Hematopoietic multipotent progenitor cell treated with erythropoietin and hydrocortisone succinate and interleukin-3 and kit ligand, for 4 days (in vitro differentiated cells): ENCODE measurements around the gene HSBP1L1.

ENCODE experiments used
- DNase-seq: peaks from one replicate; pipeline ENCODE4 v3.0.0-alpha.2; 2015

HSBP1L1 gene

DNA sequence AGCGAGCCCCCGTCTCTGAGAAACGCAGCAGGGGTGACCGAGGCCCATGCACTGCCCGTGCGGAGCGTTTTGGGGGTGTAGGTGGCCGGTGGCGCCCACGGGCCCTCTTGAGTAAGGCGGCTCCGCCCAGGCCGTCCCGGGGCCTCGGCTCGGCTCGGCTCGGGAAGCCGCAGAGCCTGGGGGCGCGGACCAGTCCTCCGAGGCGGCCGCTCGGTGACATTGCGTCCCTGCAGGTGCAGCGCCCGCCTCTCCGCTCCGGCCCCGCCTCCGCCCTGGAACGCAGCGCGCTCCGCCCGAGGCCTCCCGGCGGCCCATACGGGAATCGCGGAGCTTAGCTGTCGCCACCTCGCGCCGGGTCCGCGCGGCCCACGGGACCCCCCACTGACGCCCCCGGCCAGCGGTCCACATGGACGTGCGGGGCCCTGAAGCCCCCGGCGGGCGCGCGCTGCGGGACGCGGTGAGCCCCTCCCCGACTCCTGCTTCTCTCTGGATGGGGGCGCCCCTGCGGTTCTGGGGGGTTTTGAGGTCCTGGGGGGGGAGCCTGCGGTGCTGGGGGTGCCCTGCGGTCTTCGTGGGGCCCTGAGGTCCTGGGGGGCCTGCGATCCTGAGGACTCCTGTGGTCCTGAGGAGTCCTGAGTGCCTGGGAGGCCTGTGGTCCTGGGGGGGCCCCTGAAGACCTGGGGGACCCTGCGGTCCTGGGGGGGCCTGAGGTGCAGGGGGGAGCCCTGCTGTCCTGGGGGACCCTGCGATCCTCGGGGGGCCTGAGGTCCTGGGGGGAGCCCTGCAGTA is at the start of gene HSBP1L1:
Gene HSBP1L1 (plus strand): TSS at position 314 of the 789 bp plus-strand sequence. CDS start 93 bp downstream, at position 407.
- peak; percentile 86 for DNase-seq

DNA sequence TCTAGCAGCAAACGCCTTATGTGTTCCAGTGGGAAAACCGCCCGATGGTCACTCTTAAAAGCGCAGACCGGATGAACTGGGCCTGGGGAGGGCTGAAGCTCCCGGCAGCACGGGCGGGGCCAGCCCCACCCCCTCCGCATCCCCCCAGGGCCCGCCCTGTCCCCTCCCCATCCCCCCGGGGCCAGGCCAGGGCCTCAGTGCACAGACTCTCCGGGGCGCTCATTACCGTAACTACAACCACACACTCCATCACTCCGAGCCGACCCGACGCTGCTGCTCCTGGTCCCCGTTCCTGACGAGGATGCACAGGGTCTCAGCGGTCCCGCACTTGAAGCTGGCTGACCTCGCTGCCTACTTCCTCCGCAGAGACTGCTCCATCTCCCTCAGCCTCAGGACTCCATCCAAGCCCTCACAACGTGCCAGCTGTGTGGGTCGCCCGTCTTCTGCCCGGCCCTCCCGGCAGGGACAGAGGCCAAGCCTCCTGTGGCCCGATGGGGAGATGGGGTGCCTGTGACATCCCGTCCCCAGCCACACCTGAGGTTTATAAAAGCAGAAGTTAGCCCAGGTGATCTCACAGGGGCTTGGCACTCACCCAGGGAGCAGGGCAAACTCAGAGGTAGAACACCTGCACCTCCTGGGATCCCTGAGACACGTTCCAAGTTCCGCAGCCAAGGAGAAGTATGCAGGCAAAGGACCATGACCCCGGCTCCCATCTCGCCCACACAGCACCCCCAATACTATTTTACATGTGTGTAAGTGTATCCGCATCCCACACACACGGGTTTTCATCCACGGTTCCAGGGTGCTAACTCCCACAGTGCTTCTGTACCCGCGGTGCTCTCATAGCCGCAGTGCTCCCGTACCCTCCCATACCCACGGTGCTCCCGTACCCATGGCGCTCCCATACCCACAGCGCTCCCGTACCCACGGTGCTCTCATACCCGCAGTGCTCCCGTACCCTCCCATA is 49.0 kb upstream of the HSBP1L1 start:
- no peak for DNase-seq

DNA sequence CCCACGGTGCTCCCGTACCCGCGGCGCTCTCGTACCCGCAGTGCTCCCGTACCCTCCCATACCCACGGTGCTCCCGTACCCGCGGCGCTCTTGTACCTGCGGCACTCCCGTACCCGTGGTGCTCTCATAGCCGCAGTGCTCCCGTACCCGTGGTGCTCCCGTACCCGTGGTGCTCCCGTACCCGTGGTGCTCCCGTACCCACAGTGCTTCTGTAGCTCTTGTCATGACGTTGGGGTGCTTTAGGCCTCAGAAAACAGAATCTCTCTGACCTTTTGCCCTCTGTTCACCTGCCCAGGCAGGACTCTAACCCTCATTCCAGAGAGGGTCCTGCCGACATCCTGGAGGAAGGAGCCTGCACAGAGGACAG is 48.3 kb upstream of the HSBP1L1 start:
- no peak for DNase-seq

DNA sequence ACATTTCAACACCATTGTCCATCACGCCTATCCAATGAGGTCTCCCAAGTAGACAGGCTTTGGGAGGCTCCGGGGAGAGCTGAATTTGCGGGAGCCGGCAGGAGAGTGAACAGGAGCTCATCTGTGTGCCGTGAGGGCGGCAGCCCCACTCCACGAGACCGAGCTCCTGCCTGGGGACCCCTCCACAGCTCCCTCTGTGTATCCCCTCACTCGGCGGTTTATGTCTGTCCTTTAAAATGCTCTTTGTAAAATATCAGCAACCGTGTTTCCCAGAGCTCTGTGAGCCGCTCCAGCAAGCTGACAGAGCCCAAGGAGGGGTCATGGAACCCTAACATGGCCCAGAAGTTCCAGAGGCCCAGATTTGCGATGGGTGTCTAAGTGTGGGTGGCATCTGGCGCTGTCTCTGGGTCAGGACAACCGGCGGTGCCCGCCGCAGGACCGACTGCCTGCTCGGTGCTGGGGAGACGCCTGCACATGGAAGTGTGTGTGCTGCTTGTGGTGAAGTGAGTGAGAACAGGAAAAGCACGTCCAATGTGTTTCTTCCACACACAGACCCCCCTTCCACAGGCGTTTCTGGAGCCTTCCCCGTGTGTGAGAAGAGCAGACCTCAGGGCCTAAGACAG is 47.8 kb upstream of the HSBP1L1 start:
- no peak for DNase-seq

DNA sequence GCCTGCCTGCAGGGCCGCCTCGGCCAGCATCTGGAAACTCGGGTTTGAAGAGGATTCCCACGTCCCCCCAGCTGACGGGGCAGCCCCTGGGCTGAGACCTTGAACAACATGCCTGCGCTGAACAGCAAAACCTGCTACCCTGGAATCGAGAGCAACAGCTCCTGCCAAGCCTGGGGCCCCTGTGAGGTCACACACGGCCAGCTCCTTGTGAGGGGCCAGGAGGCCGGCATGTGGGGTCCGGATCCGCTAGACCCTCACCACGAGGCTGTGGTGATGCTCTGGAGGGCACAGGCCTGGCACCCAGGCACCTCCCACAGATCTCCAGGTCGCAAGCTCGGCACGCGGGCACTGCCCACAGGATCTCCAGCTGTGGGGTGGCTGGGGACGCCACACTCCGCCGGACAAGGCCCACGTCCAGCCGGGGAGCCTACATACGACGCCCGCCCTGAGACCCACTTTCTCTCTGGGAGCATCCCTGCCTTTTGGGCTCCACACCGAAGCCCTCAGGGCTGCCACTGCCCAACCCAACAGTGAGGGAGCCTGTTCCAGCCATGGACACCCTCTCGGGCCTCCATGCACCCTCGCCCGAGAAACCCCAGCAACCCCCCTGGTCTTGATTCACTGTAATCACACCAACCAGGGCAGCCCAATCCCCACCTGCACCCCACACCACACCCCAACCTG is 47.1 kb upstream of the HSBP1L1 start:
- no peak for DNase-seq

DNA sequence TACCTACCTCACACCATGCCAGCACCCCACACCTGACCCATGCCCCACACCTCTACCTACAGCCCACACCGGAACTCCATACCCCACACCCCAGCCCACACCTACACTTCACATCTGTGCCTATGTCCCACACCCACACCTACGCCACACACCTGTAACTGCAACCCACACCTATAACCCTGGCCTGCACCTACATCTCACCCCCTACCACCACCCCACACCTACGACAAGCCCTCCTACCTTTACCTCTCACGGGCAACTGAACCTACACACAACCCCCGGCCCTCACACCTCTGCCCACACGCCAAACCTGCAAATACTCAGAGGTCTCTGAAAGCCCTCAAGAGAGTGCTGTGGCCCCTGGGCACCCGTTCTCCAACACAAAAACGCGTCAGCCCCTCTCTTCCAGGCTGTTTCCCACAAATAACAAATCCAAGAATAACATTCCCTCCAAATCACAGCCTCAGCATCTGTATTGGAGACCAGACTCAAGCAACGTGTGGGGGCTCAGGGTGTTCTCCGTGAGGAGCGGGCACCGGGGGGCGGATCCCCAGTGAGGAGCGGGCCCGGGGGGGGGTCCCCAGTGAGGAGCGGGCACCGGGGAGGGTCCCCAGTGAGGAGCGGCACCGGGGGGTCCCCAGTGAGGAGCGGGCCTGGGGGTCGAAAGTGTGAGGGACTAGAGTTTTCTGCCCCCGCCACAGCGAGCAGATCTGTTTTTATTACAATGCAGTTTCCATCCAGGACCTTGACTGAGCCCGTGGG is 46.4 kb upstream of the HSBP1L1 start:
- no peak for DNase-seq

DNA sequence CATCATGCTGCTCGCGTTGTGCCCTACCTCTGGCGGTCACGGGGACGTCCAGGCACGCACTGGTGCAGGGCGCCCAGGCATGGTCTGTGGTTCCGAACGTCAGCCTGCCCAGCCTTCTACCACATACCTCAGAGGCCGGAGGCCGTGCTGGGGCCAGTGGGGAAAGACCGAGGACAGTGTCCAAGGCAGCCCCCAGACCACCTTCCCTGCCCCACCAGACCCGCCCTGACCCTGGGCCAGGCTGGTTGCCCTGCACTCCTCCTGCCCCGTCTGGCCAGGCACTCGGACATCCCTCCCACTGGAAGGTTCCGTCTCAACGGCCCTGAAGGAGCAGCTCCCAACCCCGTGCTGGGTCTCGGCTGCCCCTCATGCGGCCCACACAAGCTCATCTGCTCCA is 45.8 kb upstream of the HSBP1L1 start:
- DNase-seq, result no peak

DNA sequence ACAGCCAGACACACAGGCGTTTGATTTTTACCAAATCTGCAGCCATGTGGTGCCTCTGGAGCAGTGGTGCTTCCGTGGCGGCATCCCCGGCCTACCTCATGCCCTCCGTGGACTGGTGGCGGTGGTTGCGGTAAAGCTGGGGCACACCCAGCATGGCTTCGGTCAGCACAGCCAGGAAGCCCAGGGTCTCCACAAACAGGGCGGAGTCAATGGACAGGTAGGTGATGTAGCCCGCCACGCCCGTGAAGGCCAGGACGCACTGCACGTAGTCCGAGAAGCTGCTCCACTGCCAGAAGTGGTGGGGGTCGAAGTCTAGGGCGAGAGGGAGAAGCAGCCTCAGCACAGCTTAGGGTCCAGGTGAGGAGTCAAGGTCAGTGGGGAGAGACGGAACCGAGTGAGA is 45.4 kb upstream of the HSBP1L1 start:
- DNase-seq, result no peak

DNA sequence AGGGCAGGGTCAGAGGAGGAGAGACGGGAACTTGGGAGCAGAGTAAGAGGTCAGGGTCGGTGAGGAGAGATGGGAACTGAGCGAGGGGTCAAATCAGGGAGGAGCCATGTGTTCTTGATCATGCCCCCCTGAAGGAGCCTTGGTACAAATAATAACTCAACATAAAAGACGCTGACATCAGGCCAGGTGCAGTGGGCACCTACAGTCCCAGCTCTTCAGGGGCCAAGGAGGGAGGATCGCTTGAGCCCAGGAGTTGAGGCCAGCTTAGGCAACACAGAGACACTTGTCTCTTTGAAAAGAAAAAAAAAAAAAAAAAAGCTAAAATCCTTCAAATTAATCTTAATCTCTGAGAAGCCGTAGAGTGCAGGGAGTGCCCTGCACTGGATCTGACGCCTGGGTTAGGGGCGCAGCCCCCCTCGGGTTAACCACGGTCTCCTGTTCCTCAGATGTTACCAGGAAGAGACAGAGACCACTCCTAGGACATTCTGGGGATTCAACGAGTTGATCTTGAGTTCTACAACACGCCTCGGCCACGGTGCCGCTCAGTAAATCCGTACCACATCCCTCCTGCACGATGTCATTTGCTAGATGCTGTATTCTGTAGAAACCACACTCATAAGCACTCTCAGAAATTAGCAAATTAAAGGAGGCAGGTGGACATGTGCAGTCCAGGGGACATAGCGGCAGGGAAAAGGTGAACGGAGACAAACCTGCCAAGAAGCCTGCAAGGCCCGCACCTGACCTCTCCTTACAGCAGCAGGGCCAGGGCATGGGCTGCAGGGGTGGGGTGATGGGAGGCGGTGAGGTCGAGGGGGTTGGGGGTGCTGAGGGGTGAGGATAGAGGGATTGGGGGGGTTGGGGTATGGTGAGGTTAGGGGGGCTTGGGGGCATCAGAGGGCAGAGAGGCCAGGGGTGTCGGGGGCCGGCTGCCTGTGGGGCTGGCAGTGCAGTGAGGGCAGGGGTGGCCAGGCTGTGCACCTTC is 42.2 kb upstream of the HSBP1L1 start:
- DNase-seq, result no peak

DNA sequence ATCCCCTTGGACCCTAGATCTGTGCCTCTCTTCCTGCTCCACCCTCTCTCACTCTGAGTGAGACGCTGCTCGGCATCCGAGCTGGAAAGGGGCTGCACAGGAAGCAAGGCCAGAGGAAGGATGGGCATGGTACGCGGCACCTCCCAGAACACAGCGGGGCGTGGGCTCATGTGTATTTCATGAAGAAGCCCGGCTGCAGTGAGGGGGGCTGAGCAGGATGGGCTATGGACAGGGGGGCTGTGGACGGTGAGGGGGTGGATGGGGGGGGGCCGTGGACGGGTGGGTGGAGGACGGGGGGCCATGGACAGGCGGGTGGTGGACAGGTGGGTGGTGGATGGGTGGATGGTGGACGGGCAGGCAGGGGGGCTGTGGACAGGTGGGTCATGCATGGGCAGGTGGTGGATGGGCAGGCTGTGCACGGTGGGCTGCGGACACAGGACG is 41.5 kb upstream of the HSBP1L1 start:
- DNase-seq, result no peak

DNA sequence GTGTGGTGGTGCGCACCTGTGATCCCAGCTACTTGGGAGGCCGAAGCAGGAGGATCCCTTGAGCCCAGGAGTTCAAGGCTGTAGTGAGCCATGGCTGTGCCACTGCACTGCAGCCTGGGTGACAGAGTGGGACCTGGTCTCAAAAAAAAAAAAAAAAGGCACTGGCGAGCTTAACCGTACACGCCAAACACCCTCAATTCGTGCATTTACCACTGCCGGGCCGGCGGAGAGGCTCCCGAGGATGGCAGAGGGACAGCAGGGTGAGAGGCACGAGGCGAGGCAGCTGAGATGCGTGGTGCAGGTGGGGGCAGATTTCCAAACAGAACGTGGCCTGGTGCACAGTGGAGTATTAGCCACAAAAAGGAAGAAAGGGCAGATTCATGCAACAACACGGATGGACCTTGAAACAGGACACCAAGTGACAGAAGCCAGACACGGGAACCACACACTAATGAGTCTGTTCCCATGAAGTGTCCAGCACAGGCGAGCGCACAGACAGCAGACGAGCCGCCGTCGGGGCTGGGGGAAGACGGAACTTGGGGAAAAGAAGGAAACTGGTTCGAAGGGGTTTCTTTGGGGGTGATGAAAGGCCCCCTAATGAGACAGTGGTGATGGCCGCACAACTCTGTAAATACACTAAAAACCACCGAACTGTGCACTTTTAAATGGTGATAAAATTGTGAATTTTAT is 40.4 kb upstream of the HSBP1L1 start:
- DNase-seq, result no peak

DNA sequence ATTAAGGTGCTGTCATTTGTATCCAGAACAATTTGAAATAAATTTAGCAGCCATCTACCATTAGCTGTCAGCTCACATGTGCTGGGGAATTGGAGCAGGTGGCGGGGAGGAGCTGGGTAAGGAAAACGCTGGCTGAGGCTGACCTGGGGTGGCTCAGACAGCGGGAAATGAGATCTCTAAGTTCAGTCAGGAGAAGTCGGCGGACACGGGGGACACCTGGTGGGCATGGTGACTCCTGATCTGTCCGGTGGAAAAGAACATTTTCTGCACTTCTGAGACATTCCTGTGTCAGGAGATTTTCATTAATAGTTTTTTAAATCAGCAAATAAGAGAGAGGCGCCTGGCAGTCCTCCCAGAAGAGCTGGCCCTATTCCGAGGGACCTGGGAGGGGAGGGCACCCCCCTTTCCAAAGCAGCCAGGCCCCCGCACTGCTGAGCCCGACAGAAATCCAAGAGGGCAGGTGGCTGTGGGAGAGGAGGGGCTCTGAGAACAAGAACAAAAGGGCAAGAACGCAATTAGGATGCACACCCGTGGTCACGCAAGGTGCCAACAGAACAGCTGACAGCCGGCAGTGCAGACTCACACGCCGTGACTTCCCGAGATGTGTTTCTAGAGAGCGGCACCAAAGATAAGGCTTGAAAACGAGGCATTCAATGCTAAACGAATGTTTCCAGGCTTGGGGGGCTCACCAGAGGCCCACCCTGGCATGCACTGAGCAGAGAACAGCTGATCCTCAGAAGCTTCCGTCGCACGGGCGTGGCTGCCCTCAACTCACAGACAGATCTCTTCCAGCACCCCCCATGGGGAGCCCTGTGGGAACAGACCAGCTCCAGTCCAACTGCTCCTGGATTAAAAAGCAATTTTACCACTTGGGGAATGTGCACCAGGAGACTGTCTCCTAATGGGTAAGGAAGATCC is 39.4 kb upstream of the HSBP1L1 start:
- DNase-seq, result no peak

DNA sequence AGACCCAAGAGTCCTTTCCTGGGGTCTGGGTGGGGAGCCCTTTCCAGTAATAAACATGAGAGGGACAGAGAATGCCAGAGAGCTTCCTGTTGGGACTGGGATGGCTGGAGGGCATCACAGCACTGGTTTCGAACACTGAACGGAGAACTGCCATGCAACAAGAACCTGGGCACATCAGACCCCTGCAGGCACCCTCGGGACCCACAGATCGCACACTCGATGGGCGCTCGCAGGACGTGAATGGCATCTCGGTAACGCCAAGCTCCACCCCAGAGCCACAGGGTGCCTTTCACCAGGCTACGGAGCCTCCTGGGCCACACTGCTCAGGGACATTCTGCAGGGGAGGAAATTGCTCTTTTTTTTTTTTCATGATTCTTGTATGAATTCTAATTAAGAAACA is 38.1 kb upstream of the HSBP1L1 start:
- no peak for DNase-seq

DNA sequence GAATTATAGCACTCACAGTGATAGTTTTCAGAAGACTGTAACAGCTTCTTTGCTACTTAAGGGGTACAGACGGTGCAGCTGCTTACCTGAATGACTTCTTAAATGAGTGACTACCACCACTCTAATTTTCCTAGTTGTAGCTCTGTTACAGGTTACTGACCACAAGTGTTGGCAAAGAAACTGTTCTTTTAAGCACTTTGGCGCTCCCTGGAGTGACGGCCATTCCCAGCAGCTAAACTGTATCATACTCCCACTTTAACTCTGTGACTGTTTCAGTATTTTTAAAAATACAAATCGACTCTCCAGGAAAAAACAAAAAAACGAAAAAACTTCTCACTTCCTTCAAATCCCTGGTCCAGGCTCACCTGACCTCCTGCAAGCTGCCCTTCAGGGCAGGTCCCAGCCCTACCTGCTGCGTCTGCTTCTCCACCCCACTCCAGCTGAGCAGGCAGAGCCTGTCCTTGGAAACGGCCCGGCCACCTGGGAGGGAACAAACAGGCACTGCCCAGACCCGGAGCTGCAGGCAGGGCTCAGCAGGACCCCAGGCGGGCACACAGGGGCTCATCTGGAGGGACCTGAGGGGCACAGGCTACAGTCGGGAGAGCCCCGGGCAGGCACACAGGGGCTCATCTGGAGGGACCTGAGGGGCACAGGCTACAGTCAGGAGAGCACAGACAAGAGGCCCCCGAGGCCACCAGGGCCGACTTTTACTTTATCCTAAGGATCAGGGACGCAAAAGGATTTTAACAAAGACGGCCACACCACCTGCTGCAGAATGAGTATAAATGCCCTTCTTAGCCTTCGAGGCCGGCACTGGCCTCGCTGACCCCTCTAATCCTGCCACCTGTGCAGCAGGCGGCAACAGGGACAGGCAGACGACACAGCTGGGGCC is 37.5 kb upstream of the HSBP1L1 start:
- no peak for DNase-seq

DNA sequence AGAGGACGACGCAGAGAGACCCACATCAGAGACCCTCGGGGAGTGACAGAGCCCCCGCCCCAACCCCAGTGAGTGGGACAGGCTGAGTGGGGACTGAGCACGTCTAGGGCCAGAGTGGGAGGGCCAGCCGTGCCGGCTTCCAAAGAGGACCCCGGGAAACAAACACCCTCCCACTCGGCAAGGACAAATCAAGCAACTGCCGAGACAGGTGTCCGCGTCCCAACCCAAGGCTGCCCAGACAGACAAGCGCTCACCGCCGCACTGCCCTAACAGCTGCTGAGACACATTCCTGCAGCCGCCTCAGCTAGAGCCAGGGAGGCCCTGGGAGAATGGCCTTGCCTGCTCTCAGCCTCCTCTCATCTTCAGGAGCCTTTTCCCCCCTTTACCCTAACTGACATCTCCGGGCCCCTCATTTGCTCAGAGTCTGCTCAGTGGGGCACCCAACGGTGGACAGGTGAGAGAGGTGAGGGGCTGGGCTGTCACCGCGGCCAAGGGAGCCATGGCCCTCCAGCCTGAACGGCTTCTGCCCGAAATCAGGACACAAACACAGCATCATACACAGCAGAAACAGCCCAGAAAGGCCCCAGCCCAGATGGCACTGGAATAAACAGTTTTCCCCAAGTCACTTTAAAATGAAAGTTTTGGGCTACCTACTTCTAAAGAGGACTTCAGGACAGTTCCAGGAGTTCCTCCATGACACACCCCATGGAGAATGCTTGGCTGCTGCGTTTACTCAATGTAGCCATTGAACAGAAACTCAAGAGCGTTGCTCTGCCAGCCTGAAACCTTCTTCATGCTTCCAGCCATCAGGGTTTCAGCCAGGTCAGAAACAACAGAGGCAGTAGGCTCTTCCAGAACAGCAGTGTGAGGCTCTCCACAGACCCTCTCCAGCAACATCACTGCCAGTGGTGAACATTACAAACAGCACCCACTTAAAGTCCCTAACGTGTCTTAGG is 36.6 kb upstream of the HSBP1L1 start:
- no peak for DNase-seq

DNA sequence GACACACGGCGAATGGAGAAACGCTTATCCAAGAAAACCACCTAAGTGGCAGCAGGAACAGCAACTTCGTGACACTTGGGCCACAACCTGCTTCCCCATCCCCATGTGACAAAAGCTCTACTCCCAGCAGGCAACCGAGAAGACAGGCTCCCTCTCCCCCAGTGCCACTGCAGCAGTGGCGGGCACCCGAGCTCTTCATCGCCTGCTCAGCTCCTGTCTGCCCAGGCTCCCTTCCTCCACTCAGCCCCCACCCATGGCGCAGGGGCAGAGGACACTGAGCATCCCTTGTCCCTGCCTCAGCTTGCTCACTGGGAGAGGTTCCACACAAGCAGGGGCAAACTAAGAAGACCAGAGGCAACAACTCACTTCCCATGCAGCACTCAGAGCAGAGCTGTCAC is 35.9 kb upstream of the HSBP1L1 start:
- no peak for DNase-seq
